ENCODE data around the gene FAF2.

DNA sequence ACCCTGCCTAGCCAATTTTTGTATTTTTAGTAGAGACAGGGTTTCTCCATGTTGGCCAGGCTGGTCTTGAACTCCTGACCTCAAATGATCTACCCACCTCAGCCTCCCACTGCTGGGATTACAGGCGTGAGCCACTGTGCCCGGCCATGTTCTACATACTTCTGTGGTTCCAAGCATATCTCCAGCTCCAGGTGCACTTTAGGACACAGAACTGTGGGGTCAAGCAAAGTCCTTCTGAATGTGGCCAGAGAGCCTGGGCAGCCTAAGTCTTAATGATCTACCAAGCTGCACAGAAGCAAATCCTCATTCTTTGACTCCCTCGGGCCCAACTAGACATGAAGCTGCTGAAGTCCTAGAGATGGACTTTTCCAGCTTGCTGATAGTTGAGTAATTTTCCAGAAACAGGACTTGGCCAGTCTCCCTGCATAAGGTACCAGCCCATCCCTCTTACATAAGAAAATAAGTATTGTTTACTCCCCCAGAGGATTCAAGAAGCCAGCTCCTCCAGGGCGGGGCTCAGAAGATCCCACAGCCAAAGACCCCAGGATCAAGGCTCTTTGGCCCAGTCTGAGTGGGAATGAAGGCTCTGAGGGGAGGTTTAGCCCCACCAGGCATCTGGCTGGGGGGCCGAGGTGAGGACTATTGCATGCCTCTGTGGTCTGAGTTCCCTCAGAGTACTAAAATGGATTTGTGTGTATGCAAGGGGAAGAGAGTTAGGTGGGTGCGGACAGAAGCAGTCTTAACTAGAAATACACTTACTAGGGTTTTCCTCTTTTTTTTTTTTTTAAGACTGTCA, 40.5 kb upstream of the FAF2 start:
- no peak for TF ChIP-seq GATA3 (IDR thresholded peaks at IDR 0.05; ENCODE audit: low read depth, low read length)
- TF ChIP-seq GATA2 (IDR thresholded peaks at IDR 0.05; ENCODE audit: low read depth, low read length), result no peak
